Activated naive CD4-positive, alpha-beta T cell treated with anti-CD3 and anti-CD28 coated beads for 36 hours (primary cell): ENCODE results near the gene C1QTNF3. TPM values are rescaled to one million over a fixed set of nuclear protein-coding genes. Genes with fewer than 3 reads are reported as not detected.

ENCODE experiments used
- CTCF ChIA-PET: fragments of 350-600 bp; sonication (Branson Sonifier 250); formaldehyde crosslinking; loops from one replicate; lab custom pipeline; 2021; ENCODE audit warnings: antibody characterized with exemption; lab: Charles Lee
- DNase-seq: peaks from one replicate; pipeline ENCODE4 v3.0.0-alpha.2; 2020
- H3K27ac Mint-ChIP-seq: one replicate; pipeline ENCODE4 v1.8.0; 2021; ENCODE audit warnings: mild to moderate bottlenecking, mixed read lengths
- H3K27me3 Mint-ChIP-seq: one replicate; pipeline ENCODE4 v1.8.0; 2021; ENCODE audit warnings: low read depth, mixed read lengths
- H3K36me3 Mint-ChIP-seq: one replicate; pipeline ENCODE4 v1.8.0; 2021; ENCODE audit warnings: low read depth, mixed read lengths
- H3K4me1 Mint-ChIP-seq: one replicate; pipeline ENCODE4 v1.8.0; 2021; ENCODE audit warnings: low read depth, mixed read lengths
- H3K4me3 Mint-ChIP-seq: one replicate; pipeline ENCODE4 v1.8.0; 2021; ENCODE audit warnings: mild to moderate bottlenecking, moderate library complexity, mixed read lengths
- H3K9me3 Mint-ChIP-seq: one replicate; pipeline ENCODE4 v1.8.0; 2021; ENCODE audit warnings: mixed read lengths
- intact Hi-C: fragments of 100-400 bp; cut with micrococcal nuclease; formaldehyde crosslinking; loops from one replicate; pipeline ENCODE4 v1.15.1; 2023
- total RNA-seq, 2 experiments: library from RNA; stranded (reverse); gene quantifications; one replicate each; pipeline ENCODE4 v1.2.3, GENCODE V29; 2021

The C1QTNF3 gene
- total RNA-seq, 2 experiments from 2014 or later = 1.1 to 1.7 TPM

- H3K27me3 Mint-ChIP-seq = no peaks in the 10 kb centered on the region
- intact Hi-C loops = no loop called here
- H3K4me3 Mint-ChIP-seq = no peak overlapping the region
- DNase-seq = no peak
- H3K27ac Mint-ChIP-seq = no peak overlapping the region
- peaks cover 36% of the 10 kb centered on the region for H3K36me3 Mint-ChIP-seq
- CTCF ChIA-PET = no interaction called here
- H3K4me1 Mint-ChIP-seq = no peaks in the 10 kb centered on the region
- H3K9me3 Mint-ChIP-seq = no peaks in the 10 kb centered on the region
Measured at GRCh38 chr5:34061993-34062392, 19.0 kb upstream of the C1QTNF3 start.

GRCh38 chr5:34059977-34060376 is 17.0 kb upstream of the C1QTNF3 start:
- CTCF ChIA-PET = no interaction called here
- Mint-ChIP-seq H3K36me3 (peaks cover 25% of the 10 kb centered on the region), H3K4me3 (no peak overlapping the region), H3K27me3 (no peaks in the 10 kb centered on the region), H3K27ac (no peak overlapping the region), H3K4me1 (no peaks in the 10 kb centered on the region), H3K9me3 (no peaks in the 10 kb centered on the region)
- intact Hi-C loops = no loop called here
- DNase-seq = no peak

- Mint-ChIP-seq H3K9me3 (no peaks in the 10 kb centered on the region), H3K27ac (no peak overlapping the region), H3K4me3 (no peak overlapping the region), H3K27me3 (no peaks in the 10 kb centered on the region), H3K4me1 (no peaks in the 10 kb centered on the region), H3K36me3 (peaks cover 20% of the 10 kb centered on the region)
- CTCF ChIA-PET = no interaction called here
- intact Hi-C loops = no loop called here
- DNase-seq = no peak
Measured at GRCh38 chr5:34058532-34058931, 15.5 kb upstream of the C1QTNF3 start.

GRCh38 chr5:34057569-34057968 is 14.6 kb upstream of the C1QTNF3 start:
- H3K27me3 Mint-ChIP-seq = no peaks in the 10 kb centered on the region
- no peak overlapping the region for H3K27ac Mint-ChIP-seq
- intact Hi-C loops = no loop called here
- H3K4me1 Mint-ChIP-seq = no peaks in the 10 kb centered on the region
- no peaks in the 10 kb centered on the region for H3K9me3 Mint-ChIP-seq
- no peak for DNase-seq
- CTCF ChIA-PET = no interaction called here
- H3K36me3 Mint-ChIP-seq = peaks cover 13% of the 10 kb centered on the region
- H3K4me3 Mint-ChIP-seq = no peak overlapping the region

- intact Hi-C loops = no loop called here
- Mint-ChIP-seq H3K36me3 (peaks cover 9% of the 10 kb centered on the region), H3K4me3 (no peak overlapping the region), H3K4me1 (no peaks in the 10 kb centered on the region), H3K27me3 (no peaks in the 10 kb centered on the region), H3K9me3 (no peaks in the 10 kb centered on the region), H3K27ac (no peak overlapping the region)
- DNase-seq = no peak
- CTCF ChIA-PET = no interaction called here
Measured at GRCh38 chr5:34057118-34057517, 14.1 kb upstream of the C1QTNF3 start.

- Mint-ChIP-seq H3K36me3 (peaks cover 17% of the 10 kb centered on the region), H3K9me3 (no peaks in the 10 kb centered on the region), H3K4me1 (no peaks in the 10 kb centered on the region), H3K4me3 (no peak overlapping the region), H3K27me3 (no peaks in the 10 kb centered on the region), H3K27ac (no peak overlapping the region)
- DNase-seq = no peak
- intact Hi-C loops = no loop called here
- CTCF ChIA-PET = no interaction called here
Measured at GRCh38 chr5:34055667-34056066, 12.7 kb upstream of the C1QTNF3 start.

GRCh38 chr5:34054400-34054729 is 11.4 kb upstream of the C1QTNF3 start:
- no peak for DNase-seq
- Mint-ChIP-seq H3K4me3 (no peak overlapping the region), H3K27ac (no peak overlapping the region), H3K36me3 (peaks cover 20% of the 10 kb centered on the region), H3K9me3 (no peaks in the 10 kb centered on the region), H3K27me3 (no peaks in the 10 kb centered on the region), H3K4me1 (no peaks in the 10 kb centered on the region)
- intact Hi-C loops = no loop called here
- CTCF ChIA-PET = no interaction called here

- Mint-ChIP-seq H3K36me3 (peaks cover 20% of the 10 kb centered on the region), H3K27ac (no peak overlapping the region), H3K4me3 (no peak overlapping the region), H3K9me3 (no peaks in the 10 kb centered on the region), H3K27me3 (no peaks in the 10 kb centered on the region), H3K4me1 (no peaks in the 10 kb centered on the region)
- intact Hi-C loops = no loop called here
- no peak for DNase-seq
- CTCF ChIA-PET = no interaction called here
Measured at GRCh38 chr5:34053571-34054399, 10.8 kb upstream of the C1QTNF3 start.

- H3K4me1 Mint-ChIP-seq = no peaks in the 10 kb centered on the region
- intact Hi-C loops = no loop called here
- no peak overlapping the region for H3K4me3 Mint-ChIP-seq
- H3K27ac Mint-ChIP-seq = no peak overlapping the region
- H3K27me3 Mint-ChIP-seq = no peaks in the 10 kb centered on the region
- H3K36me3 Mint-ChIP-seq = peaks cover 18% of the 10 kb centered on the region
- H3K9me3 Mint-ChIP-seq = no peaks in the 10 kb centered on the region
- CTCF ChIA-PET = no interaction called here
- DNase-seq = no peak
Measured at GRCh38 chr5:34053133-34053532, 10.1 kb upstream of the C1QTNF3 start.

GRCh38 chr5:34051374-34051980 is 8.5 kb upstream of the C1QTNF3 start:
- peaks cover 16% of the 10 kb centered on the region for H3K36me3 Mint-ChIP-seq
- H3K9me3 Mint-ChIP-seq = no peaks in the 10 kb centered on the region
- intact Hi-C loops = no loop called here
- CTCF ChIA-PET = no interaction called here
- no peaks in the 10 kb centered on the region for H3K4me1 Mint-ChIP-seq
- H3K27me3 Mint-ChIP-seq = no peaks in the 10 kb centered on the region
- DNase-seq = no peak
- no peak overlapping the region for H3K4me3 Mint-ChIP-seq
- no peak overlapping the region for H3K27ac Mint-ChIP-seq

GRCh38 chr5:34047774-34048572 is 5.0 kb upstream of the C1QTNF3 start:
- Mint-ChIP-seq H3K36me3 (peaks cover 16% of the 10 kb centered on the region), H3K9me3 (no peaks in the 10 kb centered on the region), H3K4me3 (no peak overlapping the region), H3K27ac (no peak overlapping the region), H3K4me1 (no peaks in the 10 kb centered on the region), H3K27me3 (no peaks in the 10 kb centered on the region)
- intact Hi-C loops = no loop called here
- CTCF ChIA-PET = no interaction called here
- no peak for DNase-seq

GRCh38 chr5:34047143-34047542 is 4.1 kb upstream of the C1QTNF3 start:
- Mint-ChIP-seq H3K4me3 (no peak overlapping the region), H3K27ac (no peak overlapping the region), H3K4me1 (no peaks in the 10 kb centered on the region), H3K36me3 (peaks cover 17% of the 10 kb centered on the region), H3K9me3 (no peaks in the 10 kb centered on the region), H3K27me3 (no peaks in the 10 kb centered on the region)
- CTCF ChIA-PET = no interaction called here
- intact Hi-C loops = no loop called here
- no peak for DNase-seq
